Measurements from ENCODE around the gene TENM4. TPM values are rescaled to one million over a fixed set of nuclear protein-coding genes. Genes with fewer than 3 reads are reported as not detected.

The TENM4 gene
- total and polyA plus RNA-seq, 2 of the 13 experiments (the other 11 are each of a cell fraction or from before 2014, with no cell fraction given): not detected

- Histone ChIP-seq H2AFZ (ENCODE audit: low read length) (no peak overlapping the region), H3K9ac (ENCODE audit: insufficient read depth, low read depth, low read length) (no peak overlapping the region), H3K79me2 (ENCODE audit: insufficient read depth, low read length) (no peaks in the 10 kb centered on the region), H3K4me2 (ENCODE audit: low read depth, low read length) (no peak overlapping the region), H3K36me3 (replicated peaks in 1 of 2; ENCODE audit: control insufficient read depth in 1 of 2, insufficient read depth in 2 of 2, low read length in 2 of 2) (no peaks in the 10 kb centered on the region), H4K20me1 (ENCODE audit: insufficient read depth, low read length) (no peaks in the 10 kb centered on the region), H3K4me3 (replicated peaks in 1 of 3; ENCODE audit: insufficient read depth in 1 of 3, low read depth in 2 of 3, low read length in 3 of 3) (no peak overlapping the region), H3K27ac (ENCODE audit: extremely low read length, insufficient read depth, low read length) (no peak overlapping the region), H3K9me3 (ENCODE audit: low read length) (no peaks in the 10 kb centered on the region; the same call in 1 of the 2 replicates), H3K27me3 (ENCODE audit: control insufficient read depth in 1 of 2, insufficient read depth in 2 of 2, low read length in 2 of 2) (no peaks in the 10 kb centered on the region; a peak in 2 of 5 replicates), H3K4me1 (ENCODE audit: insufficient read depth, low read length) (no peaks in the 10 kb centered on the region)
- in situ Hi-C loops (cut with HindIII; ENCODE audit: extremely low pct_ligation_motif_present, low pct_unique_long_range_greater_than_20kb): no loop called here
- no TSS peak for BruUV-seq (replicated peaks)
- ChIA-PET POLR2A (no interaction called here), CTCF (ENCODE audit: low intra/inter-chr PET ratio, low total read pairs) (no interaction called here)
- no peak for FAIRE-seq
- intact Hi-C loops (cut with micrococcal nuclease; ENCODE audit: unreplicated experiment): no loop called here
- 30% methylated on average over 2 of the region's 2 CpGs for WGBS (ENCODE audit: low lambda C conversion rate)
- no peak for ATAC-seq
- no peak for DNase-seq (ENCODE audit: low spot score)
- TF ChIP-seq ZBTB1 (CRISPR knock-in tag; IDR thresholded peaks at IDR 0.05; ENCODE audit: borderline replicate concordance) (no peak), ZNF180 (CRISPR knock-in tag; IDR thresholded peaks at IDR 0.05; ENCODE audit: borderline replicate concordance, low read depth) (no peak), SRSF1 (optimal IDR thresholded peaks at IDR 0.05; ENCODE audit: low read depth, low read length) (no peak), KDM5B (CRISPR knock-in tag; IDR thresholded peaks at IDR 0.05; ENCODE audit: borderline replicate concordance) (no peak), AGO2 (optimal IDR thresholded peaks at IDR 0.05; ENCODE audit: low read depth, low read length) (no peak), ZNF546 (CRISPR knock-in tag; conservative IDR thresholded peaks at IDR 0.05) (no peak), PAWR (CRISPR knock-in tag; IDR thresholded peaks at IDR 0.05; ENCODE audit: borderline replicate concordance) (no peak)
- TF ChIP-seq, protein P1, sequence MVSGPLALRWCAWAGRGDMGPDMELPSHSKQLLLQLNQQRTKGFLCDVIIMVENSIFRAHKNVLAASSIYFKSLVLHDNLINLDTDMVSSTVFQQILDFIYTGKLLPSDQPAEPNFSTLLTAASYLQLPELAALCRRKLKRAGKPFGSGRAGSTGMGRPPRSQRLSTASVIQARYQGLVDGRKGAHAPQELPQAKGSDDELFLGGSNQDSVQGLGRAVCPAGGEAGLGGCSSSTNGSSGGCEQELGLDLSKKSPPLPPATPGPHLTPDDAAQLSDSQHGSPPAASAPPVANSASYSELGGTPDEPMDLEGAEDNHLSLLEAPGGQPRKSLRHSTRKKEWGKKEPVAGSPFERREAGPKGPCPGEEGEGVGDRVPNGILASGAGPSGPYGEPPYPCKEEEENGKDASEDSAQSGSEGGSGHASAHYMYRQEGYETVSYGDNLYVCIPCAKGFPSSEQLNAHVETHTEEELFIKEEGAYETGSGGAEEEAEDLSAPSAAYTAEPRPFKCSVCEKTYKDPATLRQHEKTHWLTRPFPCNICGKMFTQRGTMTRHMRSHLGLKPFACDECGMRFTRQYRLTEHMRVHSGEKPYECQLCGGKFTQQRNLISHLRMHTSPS (CRISPR knock-in tag; IDR thresholded peaks at IDR 0.05; ENCODE audit: low read depth): no peak
- TF ChIP-seq, protein P2, sequence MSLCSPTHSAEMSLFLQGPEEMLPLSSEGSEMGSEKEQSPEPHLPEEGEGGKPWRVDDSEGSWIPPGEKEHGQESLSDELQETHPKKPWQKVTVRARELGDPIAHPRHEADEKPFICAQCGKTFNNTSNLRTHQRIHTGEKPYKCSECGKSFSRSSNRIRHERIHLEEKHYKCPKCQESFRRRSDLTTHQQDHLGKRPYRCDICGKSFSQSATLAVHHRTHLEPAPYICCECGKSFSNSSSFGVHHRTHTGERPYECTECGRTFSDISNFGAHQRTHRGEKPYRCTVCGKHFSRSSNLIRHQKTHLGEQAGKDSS (CRISPR knock-in tag; IDR thresholded peaks at IDR 0.05; ENCODE audit: borderline replicate concordance, low read depth): no peak
- TF ChIP-seq, protein P3, sequence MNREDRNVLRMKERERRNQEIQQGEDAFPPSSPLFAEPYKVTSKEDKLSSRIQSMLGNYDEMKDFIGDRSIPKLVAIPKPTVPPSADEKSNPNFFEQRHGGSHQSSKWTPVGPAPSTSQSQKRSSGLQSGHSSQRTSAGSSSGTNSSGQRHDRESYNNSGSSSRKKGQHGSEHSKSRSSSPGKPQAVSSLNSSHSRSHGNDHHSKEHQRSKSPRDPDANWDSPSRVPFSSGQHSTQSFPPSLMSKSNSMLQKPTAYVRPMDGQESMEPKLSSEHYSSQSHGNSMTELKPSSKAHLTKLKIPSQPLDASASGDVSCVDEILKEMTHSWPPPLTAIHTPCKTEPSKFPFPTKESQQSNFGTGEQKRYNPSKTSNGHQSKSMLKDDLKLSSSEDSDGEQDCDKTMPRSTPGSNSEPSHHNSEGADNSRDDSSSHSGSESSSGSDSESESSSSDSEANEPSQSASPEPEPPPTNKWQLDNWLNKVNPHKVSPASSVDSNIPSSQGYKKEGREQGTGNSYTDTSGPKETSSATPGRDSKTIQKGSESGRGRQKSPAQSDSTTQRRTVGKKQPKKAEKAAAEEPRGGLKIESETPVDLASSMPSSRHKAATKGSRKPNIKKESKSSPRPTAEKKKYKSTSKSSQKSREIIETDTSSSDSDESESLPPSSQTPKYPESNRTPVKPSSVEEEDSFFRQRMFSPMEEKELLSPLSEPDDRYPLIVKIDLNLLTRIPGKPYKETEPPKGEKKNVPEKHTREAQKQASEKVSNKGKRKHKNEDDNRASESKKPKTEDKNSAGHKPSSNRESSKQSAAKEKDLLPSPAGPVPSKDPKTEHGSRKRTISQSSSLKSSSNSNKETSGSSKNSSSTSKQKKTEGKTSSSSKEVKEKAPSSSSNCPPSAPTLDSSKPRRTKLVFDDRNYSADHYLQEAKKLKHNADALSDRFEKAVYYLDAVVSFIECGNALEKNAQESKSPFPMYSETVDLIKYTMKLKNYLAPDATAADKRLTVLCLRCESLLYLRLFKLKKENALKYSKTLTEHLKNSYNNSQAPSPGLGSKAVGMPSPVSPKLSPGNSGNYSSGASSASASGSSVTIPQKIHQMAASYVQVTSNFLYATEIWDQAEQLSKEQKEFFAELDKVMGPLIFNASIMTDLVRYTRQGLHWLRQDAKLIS (CRISPR knock-in tag; IDR thresholded peaks at IDR 0.05): no peak
- TF ChIP-seq, protein P4, sequence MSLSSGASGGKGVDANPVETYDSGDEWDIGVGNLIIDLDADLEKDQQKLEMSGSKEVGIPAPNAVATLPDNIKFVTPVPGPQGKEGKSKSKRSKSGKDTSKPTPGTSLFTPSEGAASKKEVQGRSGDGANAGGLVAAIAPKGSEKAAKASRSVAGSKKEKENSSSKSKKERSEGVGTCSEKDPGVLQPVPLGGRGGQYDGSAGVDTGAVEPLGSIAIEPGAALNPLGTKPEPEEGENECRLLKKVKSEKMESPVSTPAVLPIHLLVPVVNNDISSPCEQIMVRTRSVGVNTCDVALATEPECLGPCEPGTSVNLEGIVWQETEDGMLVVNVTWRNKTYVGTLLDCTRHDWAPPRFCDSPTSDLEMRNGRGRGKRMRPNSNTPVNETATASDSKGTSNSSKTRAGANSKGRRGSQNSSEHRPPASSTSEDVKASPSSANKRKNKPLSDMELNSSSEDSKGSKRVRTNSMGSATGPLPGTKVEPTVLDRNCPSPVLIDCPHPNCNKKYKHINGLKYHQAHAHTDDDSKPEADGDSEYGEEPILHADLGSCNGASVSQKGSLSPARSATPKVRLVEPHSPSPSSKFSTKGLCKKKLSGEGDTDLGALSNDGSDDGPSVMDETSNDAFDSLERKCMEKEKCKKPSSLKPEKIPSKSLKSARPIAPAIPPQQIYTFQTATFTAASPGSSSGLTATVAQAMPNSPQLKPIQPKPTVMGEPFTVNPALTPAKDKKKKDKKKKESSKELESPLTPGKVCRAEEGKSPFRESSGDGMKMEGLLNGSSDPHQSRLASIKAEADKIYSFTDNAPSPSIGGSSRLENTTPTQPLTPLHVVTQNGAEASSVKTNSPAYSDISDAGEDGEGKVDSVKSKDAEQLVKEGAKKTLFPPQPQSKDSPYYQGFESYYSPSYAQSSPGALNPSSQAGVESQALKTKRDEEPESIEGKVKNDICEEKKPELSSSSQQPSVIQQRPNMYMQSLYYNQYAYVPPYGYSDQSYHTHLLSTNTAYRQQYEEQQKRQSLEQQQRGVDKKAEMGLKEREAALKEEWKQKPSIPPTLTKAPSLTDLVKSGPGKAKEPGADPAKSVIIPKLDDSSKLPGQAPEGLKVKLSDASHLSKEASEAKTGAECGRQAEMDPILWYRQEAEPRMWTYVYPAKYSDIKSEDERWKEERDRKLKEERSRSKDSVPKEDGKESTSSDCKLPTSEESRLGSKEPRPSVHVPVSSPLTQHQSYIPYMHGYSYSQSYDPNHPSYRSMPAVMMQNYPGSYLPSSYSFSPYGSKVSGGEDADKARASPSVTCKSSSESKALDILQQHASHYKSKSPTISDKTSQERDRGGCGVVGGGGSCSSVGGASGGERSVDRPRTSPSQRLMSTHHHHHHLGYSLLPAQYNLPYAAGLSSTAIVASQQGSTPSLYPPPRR (CRISPR knock-in tag; IDR thresholded peaks at IDR 0.05; ENCODE audit: borderline replicate concordance): no peak
Measured at GRCh38 chr11:78878631-78879030, 562.2 kb downstream of the TENM4 start.

Data from HepG2 (cell line).